ENCODE results near the gene RALGDS.

The RALGDS gene

DNA sequence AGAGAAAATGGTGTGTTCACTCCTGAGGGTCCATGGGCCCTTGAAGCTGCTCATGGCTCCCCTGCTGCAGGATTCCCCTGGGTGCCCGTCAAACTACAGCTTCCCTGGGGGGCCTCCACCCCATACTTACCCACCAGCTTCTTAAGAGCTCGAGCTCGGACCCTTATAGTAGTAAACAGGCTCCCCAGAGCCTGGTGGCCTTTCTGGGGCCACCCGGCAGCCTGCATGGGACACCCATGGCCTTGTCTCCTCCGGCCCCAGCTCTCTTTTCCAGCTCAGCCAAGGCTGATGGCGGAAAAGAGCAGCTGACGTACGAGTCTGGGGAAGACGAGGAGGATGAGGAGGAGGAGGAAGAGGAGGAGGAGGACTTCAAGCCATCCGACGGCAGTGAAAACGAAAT is 63.5 kb downstream of the RALGDS start:
- Mint-ChIP-seq H3K4me3 (no peak overlapping the region), H3K9me3 (no peaks in the 10 kb centered on the region), H3K27me3 (no peaks in the 10 kb centered on the region), H3K4me1 (peaks cover 22% of the 10 kb centered on the region), H3K36me3 (peaks cover 57% of the 10 kb centered on the region), H3K27ac (no peak overlapping the region)
- ATAC-seq: no peak

DNA sequence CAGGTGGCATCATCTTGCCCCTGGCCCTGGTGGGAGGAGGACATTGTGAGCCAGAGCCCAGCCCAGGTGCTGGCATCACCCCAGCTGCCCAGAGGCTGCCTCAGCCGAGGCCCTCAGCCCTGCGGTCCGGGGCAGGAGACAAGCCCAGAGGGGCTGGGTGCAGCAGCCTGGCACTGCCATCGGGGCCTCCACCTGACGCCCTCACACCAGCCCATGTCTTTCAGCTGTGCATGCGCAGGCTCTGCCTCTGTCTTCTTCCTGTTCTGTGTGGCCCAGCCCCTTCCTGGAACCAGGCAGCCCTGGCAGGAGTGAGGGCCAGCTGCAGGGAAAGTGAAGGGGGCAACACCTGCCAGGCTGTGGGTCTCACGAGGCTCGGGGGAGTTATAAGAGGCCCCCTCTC is 64.0 kb downstream of the RALGDS start:
- Mint-ChIP-seq H3K36me3 (peaks cover 63% of the 10 kb centered on the region), H3K4me1 (peaks cover 22% of the 10 kb centered on the region), H3K9me3 (no peaks in the 10 kb centered on the region), H3K4me3 (no peak overlapping the region), H3K27me3 (no peaks in the 10 kb centered on the region), H3K27ac (no peak overlapping the region)
- no peak for ATAC-seq

DNA sequence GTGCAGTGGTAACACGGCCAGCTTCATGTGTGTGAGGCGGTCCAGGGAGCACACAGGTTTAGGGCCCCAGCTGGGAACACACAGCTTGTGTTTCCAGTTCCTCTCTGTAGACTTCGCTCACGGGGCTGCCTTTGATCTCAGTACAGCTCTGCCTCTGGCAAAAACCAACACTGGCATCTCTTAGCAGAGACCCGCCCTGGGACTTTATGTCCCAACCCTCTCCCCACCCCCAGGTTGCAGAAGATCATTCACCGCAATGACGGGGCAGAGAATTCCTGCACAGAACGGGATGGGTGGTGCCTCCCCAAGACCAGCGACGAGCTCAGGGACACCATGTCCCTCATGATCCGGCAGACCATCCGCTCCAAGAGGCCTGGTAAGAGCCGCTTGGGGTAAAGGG is 64.5 kb downstream of the RALGDS start:
- Mint-ChIP-seq H3K27ac (no peak overlapping the region), H3K4me1 (peaks cover 22% of the 10 kb centered on the region), H3K27me3 (no peaks in the 10 kb centered on the region), H3K9me3 (no peaks in the 10 kb centered on the region), H3K4me3 (no peak overlapping the region), H3K36me3 (peaks cover 67% of the 10 kb centered on the region)
- no peak for ATAC-seq

DNA sequence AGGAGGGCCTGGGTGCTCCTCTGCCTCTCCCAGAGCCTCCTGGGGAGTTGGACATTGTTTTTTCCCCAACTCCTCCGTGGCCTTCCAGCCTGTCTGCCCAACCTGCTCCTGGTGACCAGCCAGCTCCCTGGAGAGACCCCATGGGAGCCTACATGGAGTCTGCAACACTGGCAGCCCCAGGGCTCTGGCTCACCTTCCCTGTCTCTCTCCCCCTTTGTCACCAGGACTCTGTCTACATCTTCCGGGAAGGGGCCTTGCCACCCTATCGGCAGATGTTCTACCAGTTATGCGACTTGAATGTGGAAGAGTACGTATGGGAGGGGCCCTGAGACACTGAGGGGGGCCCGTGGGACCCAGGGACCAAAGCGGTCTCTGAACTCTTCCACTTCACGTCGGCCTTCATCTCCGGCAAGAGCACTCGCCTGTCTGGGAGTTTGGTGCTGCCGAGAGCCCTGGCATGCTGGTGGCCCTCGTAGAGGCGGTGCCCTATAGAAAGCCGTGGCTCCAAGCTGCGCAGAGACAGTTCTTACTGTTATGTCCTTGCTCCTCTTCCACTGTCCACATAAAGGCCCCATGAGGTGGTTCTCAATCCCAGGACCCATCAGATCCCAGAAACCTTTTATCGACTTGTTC is 65.1 kb downstream of the RALGDS start:
- no peak overlapping the region for H3K4me3 Mint-ChIP-seq
- H3K36me3 Mint-ChIP-seq: peaks cover 74% of the 10 kb centered on the region
- no peak for ATAC-seq
- peaks cover 22% of the 10 kb centered on the region for H3K4me1 Mint-ChIP-seq
- H3K27me3 Mint-ChIP-seq: no peaks in the 10 kb centered on the region
- H3K9me3 Mint-ChIP-seq: no peaks in the 10 kb centered on the region
- no peak overlapping the region for H3K27ac Mint-ChIP-seq

DNA sequence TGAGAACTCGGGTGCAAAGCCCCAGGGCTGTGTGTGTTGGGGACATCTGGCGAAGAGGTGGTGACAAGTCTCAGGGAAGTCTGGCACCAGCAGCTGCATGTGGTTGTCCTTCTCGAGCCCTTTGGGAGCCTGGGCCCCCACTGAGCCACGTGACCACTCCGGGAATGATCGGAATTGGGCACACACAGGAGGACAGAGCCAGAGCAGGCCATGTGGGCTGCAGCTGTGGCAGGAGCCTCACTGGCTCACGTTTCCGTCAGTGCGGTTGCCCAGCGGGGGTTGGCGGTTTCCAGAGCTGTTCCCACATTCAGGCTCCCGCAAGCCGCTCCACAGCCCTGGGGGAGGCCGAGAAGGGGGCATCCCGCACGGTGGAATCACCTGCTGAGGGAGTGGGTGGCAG is 66.1 kb downstream of the RALGDS start:
- Mint-ChIP-seq H3K4me3 (no peak overlapping the region), H3K9me3 (no peaks in the 10 kb centered on the region), H3K27ac (no peak overlapping the region), H3K27me3 (no peaks in the 10 kb centered on the region), H3K36me3 (peaks cover 82% of the 10 kb centered on the region), H3K4me1 (peaks cover 17% of the 10 kb centered on the region)
- ATAC-seq: no peak

DNA sequence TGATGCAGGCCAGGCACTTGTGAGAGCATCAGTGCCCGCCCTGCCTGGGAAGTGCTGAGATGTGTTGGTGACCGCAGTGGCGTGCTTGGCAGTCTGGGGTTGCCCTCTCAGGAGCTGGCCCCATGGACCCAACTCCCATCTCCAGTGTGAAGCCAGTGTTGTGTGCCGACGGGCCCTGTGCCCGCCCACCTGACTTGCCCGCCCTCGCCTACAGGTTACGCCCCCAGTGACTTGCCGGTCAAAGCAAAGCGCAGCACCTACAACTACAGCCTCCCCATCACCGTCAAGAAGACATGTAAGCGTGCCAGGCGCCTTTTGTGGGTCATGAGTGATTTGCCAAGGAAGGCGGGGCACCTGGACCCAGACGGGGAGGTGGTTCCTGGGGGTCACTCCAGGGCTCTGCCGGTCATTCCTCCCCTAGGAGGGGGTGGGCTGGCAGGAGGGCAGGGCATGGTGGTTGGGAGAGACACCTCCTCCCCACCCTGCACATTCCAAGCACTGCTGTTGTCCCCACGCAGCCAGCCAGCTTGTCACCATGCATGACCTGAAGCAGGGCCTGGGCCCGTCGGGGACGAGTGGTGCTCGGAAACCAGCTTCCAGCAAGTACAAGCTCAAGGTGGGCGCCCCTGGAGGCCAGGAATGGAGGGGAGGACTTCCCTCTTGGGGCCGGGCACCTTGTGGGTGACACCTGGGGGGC is 66.7 kb downstream of the RALGDS start:
- Mint-ChIP-seq H3K27ac (no peak overlapping the region), H3K4me3 (no peak overlapping the region), H3K4me1 (peaks cover 11% of the 10 kb centered on the region), H3K36me3 (peaks cover 88% of the 10 kb centered on the region), H3K9me3 (no peaks in the 10 kb centered on the region), H3K27me3 (no peaks in the 10 kb centered on the region)
- no peak for ATAC-seq

DNA sequence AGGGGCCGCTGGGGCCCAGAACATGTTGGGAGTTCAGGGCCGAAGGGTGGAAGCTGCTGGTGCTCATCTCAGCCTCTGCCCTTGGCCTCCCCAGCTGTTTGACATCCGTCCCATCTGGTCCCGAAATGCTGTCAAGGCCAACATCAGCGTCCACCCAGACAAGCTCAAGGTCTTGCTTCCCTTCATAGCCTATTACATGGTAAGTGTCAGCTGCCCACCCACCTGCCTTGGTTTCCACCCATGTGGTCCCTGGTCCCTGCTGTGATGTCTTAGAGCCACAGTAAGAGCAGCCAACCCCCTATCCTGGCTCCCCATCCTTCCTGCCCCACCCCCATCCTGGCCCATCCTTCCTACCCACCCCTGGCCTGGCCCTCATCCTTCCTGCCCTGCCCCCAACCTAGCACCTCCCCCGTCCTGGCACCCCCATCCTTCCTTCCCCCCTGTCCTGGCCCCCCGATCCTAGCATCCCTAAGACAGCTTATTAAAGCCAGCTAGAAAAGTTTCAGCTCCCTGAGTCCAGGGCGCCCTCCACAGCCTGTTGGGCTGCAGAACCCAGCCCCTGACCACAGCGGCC is 69.0 kb downstream of the RALGDS start:
- Mint-ChIP-seq H3K4me3 (no peak overlapping the region), H3K27me3 (no peaks in the 10 kb centered on the region), H3K27ac (no peak overlapping the region), H3K9me3 (no peaks in the 10 kb centered on the region), H3K4me1 (no peaks in the 10 kb centered on the region), H3K36me3 (peaks cover 73% of the 10 kb centered on the region)
- no peak for ATAC-seq

DNA sequence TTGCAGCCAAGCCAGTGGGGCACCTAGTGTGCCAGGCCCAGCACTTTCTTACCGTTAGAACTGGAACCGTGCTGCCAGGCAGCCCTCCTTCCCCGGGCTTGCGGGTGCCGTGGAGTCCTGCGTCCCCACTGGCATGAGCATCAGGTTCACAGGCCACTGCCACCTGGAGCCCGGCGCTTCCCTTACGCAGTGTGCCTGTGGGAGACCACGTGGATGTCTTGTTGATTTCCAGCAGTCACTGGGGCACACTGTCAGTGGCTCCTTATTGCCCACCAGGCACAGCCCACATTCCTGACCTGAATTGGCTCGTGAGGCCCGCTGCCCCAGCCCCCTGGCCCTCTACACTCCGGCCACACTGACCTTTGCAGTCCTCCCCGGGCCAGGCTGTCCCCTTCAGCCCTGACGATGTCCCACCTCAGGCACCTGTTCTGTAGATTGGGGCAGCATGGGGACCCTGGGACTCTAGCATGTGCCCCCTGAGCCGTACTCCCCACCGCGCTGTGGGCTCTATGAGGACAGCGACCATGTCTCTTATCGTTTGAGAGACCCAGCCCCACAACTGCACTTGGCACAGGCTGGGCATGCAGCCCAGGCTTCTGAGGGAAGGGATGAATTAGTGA is 69.6 kb downstream of the RALGDS start:
- no peak overlapping the region for H3K4me3 Mint-ChIP-seq
- no peaks in the 10 kb centered on the region for H3K27me3 Mint-ChIP-seq
- no peaks in the 10 kb centered on the region for H3K9me3 Mint-ChIP-seq
- peaks cover 75% of the 10 kb centered on the region for H3K36me3 Mint-ChIP-seq
- ATAC-seq: no peak
- H3K27ac Mint-ChIP-seq: no peak overlapping the region
- no peaks in the 10 kb centered on the region for H3K4me1 Mint-ChIP-seq

DNA sequence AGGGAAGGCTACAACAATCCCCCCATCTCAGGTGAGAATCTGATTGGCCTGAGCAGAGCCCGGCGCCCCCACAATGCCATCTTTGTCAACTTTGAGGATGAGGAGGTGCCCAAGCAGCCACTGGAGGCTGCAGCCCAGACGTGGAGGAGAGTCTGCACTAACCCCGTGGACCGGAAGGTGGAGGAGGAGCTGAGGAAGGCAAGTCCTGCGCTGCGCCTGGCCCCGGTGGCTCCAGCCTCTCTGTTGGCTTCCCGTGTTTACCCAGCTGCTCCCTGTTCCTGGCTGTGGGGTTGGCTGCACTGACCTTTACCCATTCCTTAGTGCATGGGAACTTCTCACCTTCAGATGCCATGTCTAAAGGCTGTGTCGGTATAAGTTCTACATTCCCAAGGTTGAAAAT is 70.3 kb downstream of the RALGDS start:
- no peaks in the 10 kb centered on the region for H3K27me3 Mint-ChIP-seq
- peaks cover 74% of the 10 kb centered on the region for H3K36me3 Mint-ChIP-seq
- ATAC-seq: no peak
- H3K27ac Mint-ChIP-seq: no peak overlapping the region
- no peak overlapping the region for H3K4me3 Mint-ChIP-seq
- no peaks in the 10 kb centered on the region for H3K4me1 Mint-ChIP-seq
- H3K9me3 Mint-ChIP-seq: no peaks in the 10 kb centered on the region

DNA sequence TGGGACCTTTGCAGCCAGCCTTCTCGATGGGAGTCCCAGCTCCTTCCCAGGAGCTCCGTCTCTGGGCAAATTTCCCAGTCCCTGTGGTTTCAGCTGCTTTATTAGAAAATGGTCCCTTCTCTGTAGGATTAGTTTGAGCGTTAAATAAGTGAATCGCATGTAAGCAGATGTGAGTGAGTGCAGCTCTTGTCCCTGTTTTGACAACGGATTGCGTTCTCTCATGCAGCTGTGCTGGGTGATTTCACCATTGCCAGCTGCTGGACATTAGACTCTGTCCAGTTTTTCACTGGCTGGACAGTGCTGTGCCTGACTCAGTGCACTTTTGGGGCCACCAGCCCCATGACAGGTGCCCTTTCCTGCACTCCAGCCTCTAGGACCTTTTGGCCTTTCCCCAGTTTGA is 70.9 kb downstream of the RALGDS start:
- no peak overlapping the region for H3K27ac Mint-ChIP-seq
- H3K9me3 Mint-ChIP-seq: no peaks in the 10 kb centered on the region
- ATAC-seq: no peak
- H3K4me3 Mint-ChIP-seq: no peak overlapping the region
- no peaks in the 10 kb centered on the region for H3K4me1 Mint-ChIP-seq
- no peaks in the 10 kb centered on the region for H3K27me3 Mint-ChIP-seq
- peaks cover 68% of the 10 kb centered on the region for H3K36me3 Mint-ChIP-seq

DNA sequence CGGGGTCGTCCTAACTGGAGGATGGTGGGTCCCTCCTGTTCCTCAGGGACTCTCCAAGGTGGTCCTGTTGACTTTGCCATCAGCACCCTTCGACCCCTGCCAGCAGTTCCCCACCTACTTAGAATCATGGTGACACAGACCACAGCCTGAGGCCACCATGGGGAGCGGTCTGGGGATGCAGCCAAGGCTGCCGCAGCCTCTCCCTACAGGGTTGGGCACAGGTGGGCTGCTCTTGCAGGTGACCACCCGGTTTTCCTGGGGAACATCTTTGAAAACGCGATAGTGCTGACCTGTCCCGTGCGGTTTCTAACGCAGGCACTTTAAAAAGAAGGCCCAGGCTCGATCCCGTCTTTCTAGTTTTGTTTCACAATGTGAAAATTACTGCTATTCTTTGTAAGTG is 72.0 kb downstream of the RALGDS start:
- Mint-ChIP-seq H3K27me3 (no peaks in the 10 kb centered on the region), H3K36me3 (peaks cover 66% of the 10 kb centered on the region), H3K4me1 (no peaks in the 10 kb centered on the region), H3K9me3 (no peaks in the 10 kb centered on the region), H3K4me3 (no peak overlapping the region), H3K27ac (no peak overlapping the region)
- no peak for ATAC-seq

DNA sequence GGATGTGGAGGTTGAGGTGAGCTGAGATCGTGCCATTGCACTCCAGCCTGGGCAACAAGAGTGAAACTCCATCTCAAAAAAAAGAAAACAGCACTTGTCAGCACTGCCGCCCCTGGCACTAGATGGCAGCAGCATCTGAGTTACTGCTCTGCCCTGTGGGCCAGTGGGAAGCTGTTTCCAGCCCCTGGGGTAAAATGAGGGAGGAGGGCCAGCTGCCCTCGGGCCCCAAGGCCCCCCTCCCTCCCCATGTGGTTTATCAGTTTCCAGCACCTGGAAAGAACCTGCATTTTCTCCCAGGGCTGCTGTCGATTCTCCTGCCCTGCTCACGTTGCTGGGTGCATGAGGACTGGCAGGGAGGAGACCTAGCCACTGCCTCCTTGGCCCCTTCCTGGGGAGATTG is 72.4 kb downstream of the RALGDS start:
- H3K36me3 Mint-ChIP-seq: peaks cover 65% of the 10 kb centered on the region
- no peak overlapping the region for H3K4me3 Mint-ChIP-seq
- H3K9me3 Mint-ChIP-seq: no peaks in the 10 kb centered on the region
- H3K27ac Mint-ChIP-seq: no peak overlapping the region
- H3K4me1 Mint-ChIP-seq: no peaks in the 10 kb centered on the region
- no peaks in the 10 kb centered on the region for H3K27me3 Mint-ChIP-seq
- ATAC-seq: no peak

Data from stimulated activated memory B cell treated with anti-CD40 and anti-IgM and Interleukin-4, amounts not matched to agents 10 μg/mL and 1 μg/mL and 100 μg/mL, for 72 hours (primary cell).